K562 (cell line): ENCODE results near the gene NKIRAS1. TPM values are rescaled to one million over a fixed set of nuclear protein-coding genes. Genes with fewer than 3 reads are reported as not detected.

Experiments
- FOXA1 ChIP-seq: fragments of 450-650 bp; IDR thresholded peaks from 2 replicates; pipeline ENCODE4 v1.6.1; 2016; ENCODE audit warnings: mild to moderate bottlenecking, borderline replicate concordance
- FOXP1 ChIP-seq: sonication (generic); formaldehyde crosslinking; IDR thresholded peaks from 2 replicates; pipeline ENCODE4 v1.8.0; 2022; ENCODE audit warnings: mild to moderate bottlenecking, missing genetic modification reagents
- GABPB2 ChIP-seq: fragments of 250-450 bp; sonication (Bioruptor Pico); conservative IDR thresholded peaks from 2 replicates; pipeline ENCODE4 v1.5.1; 2021; ENCODE audit warnings: mild to moderate bottlenecking
- GATAD2B ChIP-seq: fragments of 450-650 bp; IDR thresholded peaks from 2 replicates; pipeline ENCODE4 v1.6.1; 2017; ENCODE audit warnings: mild to moderate bottlenecking, borderline replicate concordance
- HDAC8 ChIP-seq: fragments of 450-650 bp; IDR thresholded peaks from 2 replicates; pipeline ENCODE4 v1.6.1; 2016; ENCODE audit warnings: mild to moderate bottlenecking, missing genetic modification characterization, moderate library complexity, missing compliant biosample characterization
- HDGF ChIP-seq: fragments of 450-650 bp; IDR thresholded peaks from 2 replicates; pipeline ENCODE4 v1.6.1; 2016
- KDM2B ChIP-seq: fragments of 250-450 bp; sonication (Bioruptor Pico); IDR thresholded peaks from 2 replicates; pipeline ENCODE4 v1.8.0; 2021; ENCODE audit warnings: mild to moderate bottlenecking, moderate library complexity
- LEF1 ChIP-seq: fragments of 450-650 bp; IDR thresholded peaks from 2 replicates; pipeline ENCODE4 v1.6.1; 2016; ENCODE audit warnings: mild to moderate bottlenecking
- MAZ ChIP-seq, 2 experiments: fragments of 450-650 bp in 1 of 2; sonication (generic) in 1 of 2; formaldehyde crosslinking; IDR thresholded peaks in 1 of 2; conservative IDR thresholded peaks in 1 of 2; 2 replicates each; pipeline versions ENCODE4 v1.4.0 to v1.5.0; 2020; ENCODE audit warnings: mild to moderate bottlenecking in 1 of 2, missing genetic modification reagents in 1 of 2
- MECOM ChIP-seq: fragments of 250-450 bp; sonication (Bioruptor Pico); IDR thresholded peaks from 2 replicates; pipeline ENCODE4 v1.8.0; 2022; ENCODE audit warnings: inconsistent platforms
- MEF2A ChIP-seq: IDR thresholded peaks from 2 replicates; pipeline ENCODE4 v1.6.1; 2011; ENCODE audit warnings: low read depth, mild to moderate bottlenecking, low read length, moderate library complexity; ENCODE audit not compliant: control insufficient read depth
- PML ChIP-seq: IDR thresholded peaks from 2 replicates; pipeline ENCODE4 v1.6.1; 2012; ENCODE audit warnings: low read length, inconsistent platforms
- POLR2B ChIP-seq: fragments of 450-650 bp; IDR thresholded peaks from 2 replicates; pipeline ENCODE4 v1.6.1; 2018; ENCODE audit warnings: low read depth; ENCODE audit not compliant: partially characterized antibody
- POLR3G ChIP-seq: IDR thresholded peaks from 2 replicates; pipeline ENCODE4 v1.6.1; 2011; ENCODE audit not compliant: insufficient read length, insufficient replicate concordance; ENCODE audit errors: extremely low read depth
- PYGO2 ChIP-seq: fragments of 450-650 bp; IDR thresholded peaks from 2 replicates; pipeline ENCODE4 v1.6.1; 2016; ENCODE audit warnings: mild to moderate bottlenecking, missing genetic modification characterization, moderate library complexity, missing compliant biosample characterization
- RB1 ChIP-seq: fragments of 450-650 bp; IDR thresholded peaks from 2 replicates; pipeline ENCODE4 v1.6.1; 2017; ENCODE audit warnings: low read depth, mild to moderate bottlenecking
- RFX7 ChIP-seq: fragments of 250-450 bp; sonication (Bioruptor Pico); IDR thresholded peaks from 2 replicates; pipeline ENCODE4 v1.5.1; 2021; ENCODE audit warnings: mild to moderate bottlenecking
- SETDB1 ChIP-seq: IDR thresholded peaks from one replicate; pipeline ENCODE4 v1.6.1; 2012; ENCODE audit warnings: low read length, control low read depth, inconsistent platforms
- SIRT6 ChIP-seq: IDR thresholded peaks from one replicate; pipeline ENCODE4 v1.6.1; 2012; ENCODE audit warnings: low read depth, mild to moderate bottlenecking, control low read depth, inconsistent platforms, low read length, moderate library complexity
- STAT5A ChIP-seq: IDR thresholded peaks from 2 replicates; pipeline ENCODE4 v1.6.1; 2012; ENCODE audit warnings: low read length, inconsistent platforms, borderline replicate concordance
- STAT6 ChIP-seq: sonication (generic); formaldehyde crosslinking; IDR thresholded peaks from 2 replicates; pipeline ENCODE4 v1.8.1; 2023; ENCODE audit warnings: mild to moderate bottlenecking, missing genetic modification reagents
- TAF1 ChIP-seq: IDR thresholded peaks from 2 replicates; pipeline ENCODE4 v1.6.1; 2011; ENCODE audit warnings: mild to moderate bottlenecking, low read length, moderate library complexity; ENCODE audit not compliant: insufficient read depth, control insufficient read depth, severe bottlenecking; ENCODE audit errors: extremely low read depth
- TAL1 ChIP-seq: fragments of 450-650 bp; IDR thresholded peaks from 2 replicates; pipeline ENCODE4 v1.6.1; 2016; ENCODE audit warnings: mild to moderate bottlenecking
- TEAD4 ChIP-seq, 2 experiments: sonication (generic) in 1 of 2; formaldehyde crosslinking in 1 of 2; IDR thresholded peaks; 2 replicates each; pipeline versions ENCODE4 v1.6.1 to v1.8.0; 2012 to 2022; ENCODE audit warnings: borderline replicate concordance in 1 of 2, inconsistent platforms in 1 of 2, low read length in 1 of 2, mild to moderate bottlenecking in 1 of 2, missing genetic modification reagents in 1 of 2
- ZKSCAN8 ChIP-seq: fragments of 200-800 bp; sonication (Bioruptor generic); IDR thresholded peaks from 2 replicates; pipeline ENCODE4 v1.6.1; 2016; ENCODE audit warnings: missing genetic modification characterization, missing compliant biosample characterization
- ZNF224 ChIP-seq: sonication (generic); formaldehyde crosslinking; IDR thresholded peaks from 2 replicates; pipeline ENCODE4 v1.8.0; 2022; ENCODE audit warnings: mild to moderate bottlenecking, missing genetic modification reagents
- ZNF311 ChIP-seq: fragments of 250-450 bp; sonication (Bioruptor Pico); IDR thresholded peaks from 2 replicates; pipeline ENCODE4 v1.4.0; 2020; ENCODE audit warnings: mild to moderate bottlenecking, moderate library complexity
- ZNF707 ChIP-seq: fragments of 250-450 bp; sonication (Bioruptor Pico); conservative IDR thresholded peaks from 2 replicates; pipeline ENCODE4 v1.8.0; 2022; ENCODE audit warnings: inconsistent platforms, mild to moderate bottlenecking, moderate library complexity
- ZNF785 ChIP-seq: fragments of 250-450 bp; sonication (Bioruptor Pico); IDR thresholded peaks from 2 replicates; pipeline ENCODE4 v1.4.0; 2020; ENCODE audit warnings: mild to moderate bottlenecking
- polyA plus RNA-seq, 8 experiments: library from polyadenylated mRNA; depleted of rRNA in 4 of 8; stranded (reverse) in 5 of 8; unstranded in 3 of 8; fragments of >200 nt; fragmentation: Nextera tagmentation in 2 of 8; fragmentation: Illumina TruSeq in 1 of 8; extraction: Ambion mirVana in 2 of 8; extraction: Trizol in 1 of 8; gene quantifications; 2 replicates each; pipeline versions ENCODE4 v1.2.1 to v1.2.3, GENCODE V29; 2011 to 2014; ENCODE audit warnings: inconsistent platforms in 1 of 8, missing spikeins in 1 of 8
- total RNA-seq, 7 experiments: library from RNA; depleted of rRNA in 6 of 7; stranded (reverse); fragments of >200 nt in 6 of 7; fragmentation: Illumina TruSeq in 2 of 7; extraction: Trizol in 2 of 7; gene quantifications; 2 replicates each; pipeline versions ENCODE4 v1.2.1 to v1.2.3, GENCODE V29; 2011 to 2021; ENCODE audit warnings: low replicate concordance in 1 of 7

The NKIRAS1 gene
- total and polyA plus RNA-seq, 9 of the 15 experiments (the other 6 are each of a cell fraction or from before 2014, with no cell fraction given) = 5.1 to 10.3 (median 6.3) TPM

GRCh38 chr3:23944861-23945662 is 28.3 kb upstream of the NKIRAS1 start, which contains the start of gene NR1D2 (continued):
- TF ChIP-seq STAT6 (CRISPR knock-in tag) = no peak
- no peak for TF ChIP-seq TAL1
- TF ChIP-seq FOXA1 = no peak
- no peak for TF ChIP-seq MECOM
- TF ChIP-seq GATAD2B = 0 out of 2 replicates have a peak, but pooled peaks have one; percentile 26
- TF ChIP-seq ZNF311 = no peak
- no peak for TF ChIP-seq STAT5A
- TF ChIP-seq HDAC8 (tag) = no peak
- TF ChIP-seq RB1 = peak; percentile 53
- TF ChIP-seq HDGF = no peak
- no peak for TF ChIP-seq POLR3G
- peak; percentile 70 for TF ChIP-seq POLR2B
- TF ChIP-seq ZNF707 (CRISPR knock-in tag) = no peak
- no peak for TF ChIP-seq SETDB1
- TF ChIP-seq FOXP1 = no peak; the same call in 1 of the 2 replicates
- TF ChIP-seq MEF2A = no peak
- no peak for TF ChIP-seq ZNF224 (CRISPR knock-in tag)
- no peak for TF ChIP-seq KDM2B (CRISPR knock-in tag)
- TF ChIP-seq ZKSCAN8 = no peak
- peak; percentile 46 for TF ChIP-seq TAF1
- TF ChIP-seq GABPB2 (CRISPR knock-in tag) = no peak
- peak; percentile 49 to 63 for TF ChIP-seq MAZ (CRISPR knock-in tag; conservative IDR thresholded peaks at IDR 0.05 in 1 of 2, IDR thresholded peaks at IDR 0.05 in 1 of 2)
- no peak for TF ChIP-seq TEAD4 (IDR thresholded peaks at IDR 0.05; ENCODE audit: low read length)
- TF ChIP-seq TEAD4 (CRISPR knock-in tag; IDR thresholded peaks at IDR 0.05; ENCODE audit: borderline replicate concordance) = no peak
- TF ChIP-seq PYGO2 (tag) = no peak
- TF ChIP-seq ZNF785 = no peak
- no peak for TF ChIP-seq LEF1
- TF ChIP-seq PML = no peak
- TF ChIP-seq RFX7 (CRISPR knock-in tag) = no peak
- TF ChIP-seq SIRT6 = no peak
